ENCODE results near the gene RTF1. TPM values are rescaled to one million over a fixed set of nuclear protein-coding genes. Genes with fewer than 3 reads are reported as not detected.
A peak's percentile ranks its signal among the peaks of the same experiment; 100 is the strongest.

The RTF1 gene
- total RNA-seq, 1 experiment from 2014 or later = 30.6 TPM

- H3K9me3 Mint-ChIP-seq (ENCODE audit: unreplicated experiment) = peaks cover 8% of the 10 kb centered on the region
- ChIA-PET CTCF (no interaction called here), POLR2A (interaction anchor here (0.8 to 1.8 kb wide), 4 partner anchors 9 to 14 kb away, joined by 3 to 6 read pairs (median 5); no protein-coding TSS in a partner anchor)
- intact Hi-C loops (cut with micrococcal nuclease) = loop anchor here (2.0 kb wide), 1 partner anchor 14 kb away; no protein-coding TSS in a partner anchor
- peaks cover 10% of the 10 kb centered on the region for H3K36me3 Mint-ChIP-seq (ENCODE audit: insufficient read depth, unreplicated experiment)
- H3K27ac Mint-ChIP-seq (ENCODE audit: low read depth, unreplicated experiment) = peak overlapping the region; percentile 21
- TF ChIP-seq, protein P1, sequence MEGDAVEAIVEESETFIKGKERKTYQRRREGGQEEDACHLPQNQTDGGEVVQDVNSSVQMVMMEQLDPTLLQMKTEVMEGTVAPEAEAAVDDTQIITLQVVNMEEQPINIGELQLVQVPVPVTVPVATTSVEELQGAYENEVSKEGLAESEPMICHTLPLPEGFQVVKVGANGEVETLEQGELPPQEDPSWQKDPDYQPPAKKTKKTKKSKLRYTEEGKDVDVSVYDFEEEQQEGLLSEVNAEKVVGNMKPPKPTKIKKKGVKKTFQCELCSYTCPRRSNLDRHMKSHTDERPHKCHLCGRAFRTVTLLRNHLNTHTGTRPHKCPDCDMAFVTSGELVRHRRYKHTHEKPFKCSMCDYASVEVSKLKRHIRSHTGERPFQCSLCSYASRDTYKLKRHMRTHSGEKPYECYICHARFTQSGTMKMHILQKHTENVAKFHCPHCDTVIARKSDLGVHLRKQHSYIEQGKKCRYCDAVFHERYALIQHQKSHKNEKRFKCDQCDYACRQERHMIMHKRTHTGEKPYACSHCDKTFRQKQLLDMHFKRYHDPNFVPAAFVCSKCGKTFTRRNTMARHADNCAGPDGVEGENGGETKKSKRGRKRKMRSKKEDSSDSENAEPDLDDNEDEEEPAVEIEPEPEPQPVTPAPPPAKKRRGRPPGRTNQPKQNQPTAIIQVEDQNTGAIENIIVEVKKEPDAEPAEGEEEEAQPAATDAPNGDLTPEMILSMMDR (IDR thresholded peaks at IDR 0.05; ENCODE audit: unreplicated experiment) = no peak
- peaks cover 21% of the 10 kb centered on the region for H3K4me1 Mint-ChIP-seq (ENCODE audit: insufficient read depth, unreplicated experiment)
- BruUV-seq (replicated peaks) = no TSS peak
- H3K27me3 Mint-ChIP-seq (ENCODE audit: insufficient read depth, unreplicated experiment) = no peaks in the 10 kb centered on the region
- peak; percentile 90 for DNase-seq (ENCODE audit: unreplicated experiment)
- no peak overlapping the region for H3K4me3 Mint-ChIP-seq (ENCODE audit: unreplicated experiment)
Measured at GRCh38 chr15:41490355-41490754, 73.5 kb downstream of the RTF1 start.

DNA sequence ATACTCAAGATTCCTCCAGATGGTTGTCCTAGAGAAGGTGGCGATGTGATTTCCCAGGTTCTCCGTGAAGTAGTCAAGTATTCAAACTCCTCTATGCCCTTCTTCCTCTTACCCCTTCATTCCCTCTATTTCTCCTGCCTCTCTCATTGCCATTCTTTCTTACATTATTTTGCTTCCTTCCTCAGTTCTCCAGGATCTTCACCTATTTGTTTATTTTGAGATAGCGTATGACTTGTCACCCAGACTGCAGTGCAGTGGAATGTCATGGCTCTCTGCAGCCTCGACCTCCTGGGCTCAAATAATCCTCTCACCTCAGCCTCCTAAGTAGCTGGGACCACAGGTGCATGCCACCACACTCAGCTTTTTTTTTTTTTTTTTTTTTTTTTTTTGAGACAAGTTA, 75.0 kb downstream of the RTF1 start:
- DNase-seq (ENCODE audit: unreplicated experiment) = no peak
- Mint-ChIP-seq H3K4me1 (ENCODE audit: insufficient read depth, unreplicated experiment) (peaks cover 21% of the 10 kb centered on the region), H3K27ac (ENCODE audit: low read depth, unreplicated experiment) (no peak overlapping the region), H3K36me3 (ENCODE audit: insufficient read depth, unreplicated experiment) (peaks cover 5% of the 10 kb centered on the region), H3K4me3 (ENCODE audit: unreplicated experiment) (no peak overlapping the region), H3K27me3 (ENCODE audit: insufficient read depth, unreplicated experiment) (no peaks in the 10 kb centered on the region), H3K9me3 (ENCODE audit: unreplicated experiment) (peaks cover 8% of the 10 kb centered on the region)
- BruUV-seq (replicated peaks) = no TSS peak
- CTCF ChIA-PET = no interaction called here
- intact Hi-C loops (cut with micrococcal nuclease) = loop anchor here (2.0 kb wide), 1 partner anchor 15 kb away; no protein-coding TSS in a partner anchor
- TF ChIP-seq, protein P1 (IDR thresholded peaks at IDR 0.05; ENCODE audit: unreplicated experiment) = no peak
- POLR2A ChIA-PET = no interaction called here

- BruUV-seq (replicated peaks) = no TSS peak
- intact Hi-C loops (cut with micrococcal nuclease) = no loop called here
- peaks cover 19% of the 10 kb centered on the region for H3K4me1 Mint-ChIP-seq (ENCODE audit: insufficient read depth, unreplicated experiment)
- H3K27ac Mint-ChIP-seq (ENCODE audit: low read depth, unreplicated experiment) = peak overlapping the region; percentile 63
- no peaks in the 10 kb centered on the region for H3K27me3 Mint-ChIP-seq (ENCODE audit: insufficient read depth, unreplicated experiment)
- peaks cover 8% of the 10 kb centered on the region for H3K9me3 Mint-ChIP-seq (ENCODE audit: unreplicated experiment)
- TF ChIP-seq, protein P1 (IDR thresholded peaks at IDR 0.05; ENCODE audit: unreplicated experiment) = no peak
- DNase-seq (ENCODE audit: unreplicated experiment) = no peak
- ChIA-PET CTCF (interaction anchor here (0.6 kb wide), 1 partner anchor 76 kb away, joined by 3 read pairs; no protein-coding TSS in a partner anchor), POLR2A (interaction anchor here (1.0 to 1.9 kb wide), 3 partner anchors 15 to 591 kb away, joined by 3 to 6 read pairs (median 5); no protein-coding TSS in a partner anchor)
- H3K36me3 Mint-ChIP-seq (ENCODE audit: insufficient read depth, unreplicated experiment) = no peaks in the 10 kb centered on the region
- H3K4me3 Mint-ChIP-seq (ENCODE audit: unreplicated experiment) = peak overlapping the region; percentile 72
Measured at GRCh38 chr15:41492597-41493204, 75.8 kb downstream of the RTF1 start.

DNA sequence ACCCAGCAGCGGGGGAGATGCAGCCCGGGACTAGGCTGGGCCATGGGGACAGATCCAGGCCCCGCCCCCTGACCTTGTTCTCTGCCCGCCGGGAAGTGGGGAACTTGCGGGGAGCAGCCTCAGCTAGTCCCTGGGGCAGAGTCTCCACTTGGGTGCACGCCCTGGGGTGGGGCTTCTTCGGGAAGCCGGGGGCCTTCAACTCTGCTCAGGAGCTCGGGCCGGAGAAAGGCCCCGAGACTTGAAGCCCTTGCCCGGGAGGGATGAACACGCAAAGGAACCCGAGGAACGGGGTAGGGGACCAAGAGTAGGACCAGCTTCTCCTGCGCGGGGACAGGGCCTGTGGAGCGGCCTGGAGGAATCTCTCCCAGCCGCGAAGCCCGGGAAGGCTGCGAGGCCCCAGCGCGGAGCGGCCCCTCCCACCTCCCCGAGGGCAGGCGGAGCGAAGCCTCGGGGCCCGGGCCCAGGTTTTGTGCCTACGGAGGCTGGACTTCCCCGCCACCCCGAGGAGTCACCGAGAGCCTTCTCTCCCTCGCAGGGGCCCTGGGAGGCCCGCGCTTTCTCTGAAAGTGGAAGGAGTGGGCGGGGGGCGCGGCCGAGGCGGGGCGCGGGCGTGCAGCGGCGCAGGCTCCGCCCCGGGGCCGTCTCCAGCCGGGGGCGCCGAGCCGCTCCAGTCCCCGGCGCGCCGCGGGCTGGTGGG, 76.5 kb downstream of the RTF1 start, which contains the start of gene ITPKA:
Gene ITPKA (plus strand): TSS at position 670 of the 697 bp plus-strand sequence. CDS start 54 bp downstream, outside the sequence.
- TSS peak; percentile 64 for BruUV-seq (replicated peaks)
- intact Hi-C loops (cut with micrococcal nuclease) = no loop called here
- TF ChIP-seq, protein P1 (IDR thresholded peaks at IDR 0.05; ENCODE audit: unreplicated experiment) = no peak
- peak within 1 kb of the TSS; percentile 72 for H3K4me3 Mint-ChIP-seq (ENCODE audit: unreplicated experiment)
- no peaks in the 10 kb centered on the region for H3K36me3 Mint-ChIP-seq (ENCODE audit: insufficient read depth, unreplicated experiment)
- H3K27ac Mint-ChIP-seq (ENCODE audit: low read depth, unreplicated experiment) = peak within 1 kb of the TSS; percentile 63
- peaks cover 14% of the 10 kb centered on the region for H3K4me1 Mint-ChIP-seq (ENCODE audit: insufficient read depth, unreplicated experiment)
- ChIA-PET CTCF (interaction anchor here (0.6 kb wide), 1 partner anchor 75 kb away, joined by 3 read pairs; no protein-coding TSS in a partner anchor), POLR2A (interaction anchor here (1.0 to 1.9 kb wide), 4 partner anchors 15 to 591 kb away, joined by 3 to 6 read pairs (median 4); no protein-coding TSS in a partner anchor)
- H3K27me3 Mint-ChIP-seq (ENCODE audit: insufficient read depth, unreplicated experiment) = no peaks in the 10 kb centered on the region
- peaks cover 8% of the 10 kb centered on the region for H3K9me3 Mint-ChIP-seq (ENCODE audit: unreplicated experiment)
- peak; percentile 68 for DNase-seq (ENCODE audit: unreplicated experiment)

Measured in MCF 10A (cell line).